HT1080 (cell line): ENCODE measurements around the gene NAV2. TPM values are rescaled to one million over a fixed set of nuclear protein-coding genes. Genes with fewer than 3 reads are reported as not detected.
A peak's percentile ranks its signal among the peaks of the same experiment; 100 is the strongest.
"Not testable (repeated sequence)": the region's sequence is repeated elsewhere in the genome, so short reads cannot be mapped to it uniquely, and the experiment has no call there.

ENCODE experiments used
- DNase-seq: peaks from one replicate; pipeline ENCODE4 v3.0.0-alpha.2; 2015; ENCODE audit warnings: low read depth
- total RNA-seq: library from RNA; depleted of rRNA; stranded (reverse); fragments of >200 nt; shearing (Covaris generic); gene quantifications from 2 replicates; pipeline ENCODE4 v1.2.3, GENCODE V29; 2014

NAV2 gene
- total RNA-seq, 1 experiment from 2014 or later: 2.2 TPM

GRCh38 chr11:20110908-20111669 is 398.5 kb downstream of the NAV2 start:
- peak; percentile 78 for DNase-seq

- DNase-seq: no peak
These were observed 399.2 kb downstream of the NAV2 start for GRCh38 chr11:20111871-20112270.

GRCh38 chr11:20112291-20113148 is 399.9 kb downstream of the NAV2 start:
- DNase-seq: peak; percentile 97

GRCh38 chr11:20113149-20113438 is 400.5 kb downstream of the NAV2 start:
- no peak for DNase-seq

GRCh38 chr11:20114588-20114987 is 402.0 kb downstream of the NAV2 start:
- no peak for DNase-seq

- no peak for DNase-seq
These were observed 404.2 kb downstream of the NAV2 start for GRCh38 chr11:20116825-20117224.

- DNase-seq: no peak
These were observed 404.7 kb downstream of the NAV2 start for GRCh38 chr11:20117291-20117690.

- no peak for DNase-seq
These were observed 405.6 kb downstream of the NAV2 start for GRCh38 chr11:20118209-20118608.

GRCh38 chr11:20119315-20119714 is 406.7 kb downstream of the NAV2 start:
- DNase-seq: no peak

GRCh38 chr11:20120134-20120925 is 407.7 kb downstream of the NAV2 start:
- no peak for DNase-seq

- DNase-seq: no peak
These were observed 409.5 kb downstream of the NAV2 start for GRCh38 chr11:20122131-20122530.

- DNase-seq: peak; percentile 72
These were observed 413.3 kb downstream of the NAV2 start for GRCh38 chr11:20125927-20126326.

- no peak for DNase-seq
These were observed 414.1 kb downstream of the NAV2 start for GRCh38 chr11:20126724-20127123.

- DNase-seq: peak; percentile 48
These were observed 415.3 kb downstream of the NAV2 start for GRCh38 chr11:20127671-20128527.

GRCh38 chr11:20128528-20128825 is 415.8 kb downstream of the NAV2 start:
- not testable (repeated sequence) for DNase-seq

GRCh38 chr11:20129665-20130064 is 417.0 kb downstream of the NAV2 start:
- no peak for DNase-seq

- DNase-seq: peak; percentile 56
These were observed 419.4 kb downstream of the NAV2 start for GRCh38 chr11:20131788-20132666.

- DNase-seq: no peak
These were observed 420.0 kb downstream of the NAV2 start for GRCh38 chr11:20132667-20133039.

- no peak for DNase-seq
These were observed 422.5 kb downstream of the NAV2 start for GRCh38 chr11:20134991-20135736.
